Breast epithelium (tissue), 3 donors: ENCODE measurements around the gene GNAQ.

Experiments used
- CTCF ChIP-seq, 3 donors: fragments of 450-650 bp; IDR thresholded peaks; one replicate each; pipeline ENCODE4 v1.5.1; 2016 to 2017; ENCODE audit warnings: antibody characterized with exemption in 3 of 3, mild to moderate bottlenecking in 3 of 3, moderate library complexity in 3 of 3
- POLR2A ChIP-seq: fragments of 450-650 bp; IDR thresholded peaks from one replicate; pipeline ENCODE4 v1.6.1; 2016; ENCODE audit warnings: antibody characterized with exemption, mild to moderate bottlenecking, moderate library complexity
- POLR2AphosphoS5 ChIP-seq, 3 donors: sonication (generic); formaldehyde crosslinking; IDR thresholded peaks; one replicate each; pipeline ENCODE4 v1.6.1; 2017; ENCODE audit warnings: antibody characterized with exemption in 3 of 3

- no peak for TF ChIP-seq CTCF (IDR thresholded peaks at IDR 0.05)
- no peak for TF ChIP-seq POLR2A
- TF ChIP-seq POLR2AphosphoS5 (IDR thresholded peaks at IDR 0.05) = no peak
Observed at GRCh38 chr9:77708064-77708815, 323.4 kb downstream of the GNAQ start.
